Inflammatory macrophage (primary cell): Measurements from ENCODE around the gene CCN5.
A peak's percentile ranks its signal among the peaks of the same experiment; 100 is the strongest.

ENCODE experiments used
- DNase-seq, 2 donors: peaks; one replicate each; pipeline ENCODE4 v3.0.0-alpha.2; 2020 to 2022

The CCN5 gene

DNA sequence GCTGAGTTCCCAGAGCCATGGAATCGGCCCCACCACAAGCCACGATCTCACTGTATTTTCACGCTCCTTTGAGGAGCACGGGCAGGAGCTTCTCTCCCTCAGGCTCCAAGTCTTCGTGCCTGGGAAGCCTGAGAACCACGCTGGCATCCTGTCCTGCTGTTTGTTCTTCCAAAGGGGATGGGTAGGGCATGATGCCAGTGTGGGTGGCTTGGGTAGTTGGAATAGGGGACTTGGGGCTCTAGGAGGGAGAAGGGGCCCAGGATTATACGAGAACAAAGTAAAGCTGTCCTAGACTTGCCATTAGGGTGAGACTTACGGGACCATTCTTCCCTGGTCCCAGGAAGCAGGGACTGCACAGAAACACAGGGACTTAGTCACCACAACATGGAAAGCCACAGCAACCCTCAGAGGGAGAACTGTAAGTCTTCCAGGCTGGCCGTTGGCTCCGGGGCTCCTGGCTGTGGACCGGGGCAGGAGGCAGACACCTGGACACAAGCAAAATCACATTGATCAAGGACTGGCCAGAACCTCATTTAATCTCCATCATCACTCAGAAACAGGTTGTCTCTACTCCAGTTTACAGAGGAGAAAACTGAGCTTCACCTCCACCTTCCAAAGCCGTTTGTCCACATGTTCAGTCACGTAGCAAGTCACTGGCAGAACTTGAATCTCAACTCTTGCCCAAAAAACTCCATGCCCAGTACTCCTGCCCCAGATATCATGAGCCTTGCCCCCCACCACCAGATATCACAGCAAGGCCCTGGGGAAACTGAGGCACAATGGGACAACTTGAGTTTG, 1.3 kb downstream of the CCN5 start:
- no peak for DNase-seq

DNA sequence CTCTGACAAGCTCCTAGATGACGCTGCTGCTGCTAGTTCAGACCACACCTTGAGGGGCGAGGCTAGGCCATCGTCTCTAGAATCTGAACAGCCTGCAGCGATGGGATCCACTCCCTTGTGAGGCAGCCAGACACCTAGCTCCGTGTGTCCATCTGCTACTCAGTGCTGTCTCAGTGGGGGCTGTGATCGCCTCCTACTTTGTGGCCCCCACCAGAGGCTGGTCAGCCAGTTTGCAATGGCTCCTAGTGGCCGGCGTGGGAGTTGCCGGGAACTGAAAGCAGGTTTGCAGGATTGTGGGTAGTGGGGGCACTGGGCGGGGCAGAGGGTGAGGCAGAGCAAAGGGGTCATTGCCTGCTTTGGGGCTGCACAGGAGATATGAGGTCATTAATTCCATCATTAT, 2.8 kb downstream of the CCN5 start:
- no peak for DNase-seq

DNA sequence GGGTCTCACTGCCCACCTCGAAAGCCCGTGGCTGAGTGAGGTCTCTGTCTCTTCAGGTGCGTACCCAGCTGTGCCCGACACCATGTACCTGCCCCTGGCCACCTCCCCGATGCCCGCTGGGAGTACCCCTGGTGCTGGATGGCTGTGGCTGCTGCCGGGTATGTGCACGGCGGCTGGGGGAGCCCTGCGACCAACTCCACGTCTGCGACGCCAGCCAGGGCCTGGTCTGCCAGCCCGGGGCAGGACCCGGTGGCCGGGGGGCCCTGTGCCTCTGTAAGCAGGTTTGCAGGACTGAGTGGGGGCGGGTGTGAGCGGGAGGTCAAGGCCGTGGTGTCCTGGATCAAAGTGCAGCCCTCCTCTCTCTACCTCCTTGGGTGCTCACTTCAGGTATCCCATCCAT, 4.7 kb downstream of the CCN5 start:
- no peak for DNase-seq

DNA sequence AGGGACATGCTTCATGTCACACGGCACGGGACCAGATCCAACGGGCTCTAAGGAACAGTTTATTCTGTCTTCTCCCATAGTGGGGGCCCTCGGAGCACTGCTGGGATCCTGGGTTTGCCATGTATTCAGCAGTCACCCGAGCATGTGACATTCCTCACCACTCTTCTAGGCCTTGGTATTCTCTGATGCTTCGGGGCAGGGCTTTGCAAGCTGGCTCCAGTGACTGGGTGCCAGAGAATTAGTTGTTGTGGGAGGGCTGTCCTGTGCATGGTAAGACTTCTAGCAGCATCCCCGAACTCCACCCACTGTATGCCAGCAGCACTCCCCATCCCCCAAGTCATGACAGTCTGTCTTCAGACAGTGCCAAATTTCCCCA, 5.4 kb downstream of the CCN5 start:
- no peak for DNase-seq

DNA sequence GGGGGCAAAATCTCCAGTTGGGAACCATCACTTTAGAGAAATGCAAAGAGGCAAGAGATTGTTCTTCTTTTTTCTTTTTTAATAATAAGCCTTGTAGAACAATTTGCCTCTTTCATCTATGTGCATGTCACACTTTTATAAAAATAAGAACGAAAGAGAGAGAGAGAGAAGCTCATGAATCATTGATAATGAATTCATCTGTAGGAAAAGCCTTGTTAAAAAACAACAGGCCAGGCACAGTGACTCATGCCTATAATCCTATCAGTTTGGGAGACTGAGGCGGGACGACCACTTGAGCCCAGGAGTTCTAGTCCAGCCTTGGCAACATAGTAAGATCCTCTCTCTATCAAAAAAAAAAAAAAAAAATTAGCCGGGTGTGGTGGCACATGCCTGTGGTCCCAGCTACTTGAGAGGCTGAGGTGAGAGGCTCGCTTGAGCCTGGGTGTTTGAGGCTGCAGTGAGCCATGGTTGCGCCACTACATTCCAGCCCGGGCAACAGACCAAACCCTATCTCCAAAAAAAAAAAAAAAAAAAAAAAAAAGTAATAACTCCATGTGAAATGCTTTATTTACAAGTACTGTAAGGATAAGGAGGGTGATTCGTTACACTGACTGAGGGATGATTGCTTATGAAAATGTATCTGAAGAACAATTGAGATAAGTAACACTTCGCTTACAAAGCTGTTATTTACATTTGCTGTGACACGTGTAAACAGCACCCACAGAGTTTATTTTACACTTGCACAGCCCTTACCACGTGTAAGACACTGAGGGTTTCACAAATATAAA, 6.0 kb downstream of the CCN5 start:
- no peak for DNase-seq

DNA sequence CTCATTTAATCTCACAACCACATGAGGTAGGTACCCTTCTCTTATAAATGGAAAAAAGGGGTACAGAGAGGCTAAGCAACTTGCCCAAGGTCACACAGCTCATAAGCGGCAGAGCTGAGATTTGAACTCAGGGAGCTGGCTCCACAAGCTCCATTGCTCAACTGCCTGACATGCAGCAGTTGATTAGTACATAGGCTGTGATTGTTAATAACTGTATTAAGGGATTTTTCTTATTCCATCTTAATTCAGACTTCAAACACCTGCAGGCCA, 6.6 kb downstream of the CCN5 start:
- DNase-seq: no peak

DNA sequence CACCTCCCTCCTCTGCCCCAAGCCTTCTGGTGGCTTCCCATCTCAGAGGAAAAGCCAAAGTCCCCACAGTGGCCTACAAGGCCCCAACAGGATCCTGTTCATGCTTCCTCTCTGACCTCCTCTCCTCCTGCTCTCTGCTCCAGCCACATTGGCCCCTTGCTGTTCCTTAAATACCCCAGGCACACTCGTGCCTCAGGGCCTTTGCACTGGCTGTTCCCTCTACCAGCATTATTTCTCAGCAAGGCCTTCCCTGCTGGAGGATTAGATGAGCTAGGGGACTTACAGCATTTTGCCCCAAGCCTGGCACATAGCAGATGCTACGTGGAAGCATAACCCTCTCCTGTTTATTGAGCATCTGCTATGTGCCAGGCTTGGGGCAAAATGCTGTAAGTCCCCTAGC, 7.8 kb downstream of the CCN5 start:
- DNase-seq: no peak

DNA sequence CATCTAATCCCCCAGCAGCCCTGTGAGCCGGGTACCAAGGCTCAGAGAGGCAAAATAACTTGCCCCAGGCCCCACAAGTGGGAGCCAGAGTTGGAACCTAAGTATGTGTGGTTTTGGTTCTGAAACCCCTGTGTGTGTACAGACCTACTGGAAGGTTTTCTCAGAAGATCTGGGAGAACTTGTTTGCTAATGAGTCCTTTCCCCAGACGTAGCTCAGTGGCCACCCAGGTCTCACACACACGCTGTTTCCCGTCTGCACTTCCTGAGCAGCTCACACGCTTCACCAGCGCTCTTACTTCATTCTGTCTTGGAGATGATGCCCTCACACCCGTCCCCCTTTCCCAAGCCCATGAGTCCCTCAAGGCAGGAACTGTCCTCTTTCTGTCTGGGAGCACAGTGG, 8.2 kb downstream of the CCN5 start:
- DNase-seq: no peak

DNA sequence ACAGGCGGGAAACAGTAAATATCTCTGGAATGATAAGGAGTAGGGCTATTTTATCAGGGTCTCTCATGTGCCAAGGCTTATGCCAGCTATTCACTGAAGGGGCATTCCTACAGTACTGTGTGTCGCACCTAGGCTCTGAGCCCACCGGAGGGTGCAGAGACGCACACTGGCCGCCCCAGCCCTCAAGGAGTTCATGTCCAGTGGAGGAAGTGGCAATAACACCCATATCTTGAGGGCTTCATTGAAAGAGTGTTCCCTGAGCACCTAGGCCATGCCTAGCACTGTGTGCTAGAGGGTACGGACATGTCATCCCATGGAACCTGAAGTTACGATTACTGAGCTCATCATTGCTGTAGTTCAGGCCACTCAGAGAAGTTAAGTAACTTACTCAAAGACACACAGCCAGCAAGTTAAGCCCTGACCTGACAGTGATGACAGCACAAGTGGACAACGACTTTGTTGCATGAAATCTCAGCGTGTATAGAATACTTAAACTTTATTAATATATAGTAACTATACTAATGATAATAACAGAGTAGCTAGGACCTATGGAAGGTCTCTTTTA, 8.7 kb downstream of the CCN5 start:
- DNase-seq: no peak

DNA sequence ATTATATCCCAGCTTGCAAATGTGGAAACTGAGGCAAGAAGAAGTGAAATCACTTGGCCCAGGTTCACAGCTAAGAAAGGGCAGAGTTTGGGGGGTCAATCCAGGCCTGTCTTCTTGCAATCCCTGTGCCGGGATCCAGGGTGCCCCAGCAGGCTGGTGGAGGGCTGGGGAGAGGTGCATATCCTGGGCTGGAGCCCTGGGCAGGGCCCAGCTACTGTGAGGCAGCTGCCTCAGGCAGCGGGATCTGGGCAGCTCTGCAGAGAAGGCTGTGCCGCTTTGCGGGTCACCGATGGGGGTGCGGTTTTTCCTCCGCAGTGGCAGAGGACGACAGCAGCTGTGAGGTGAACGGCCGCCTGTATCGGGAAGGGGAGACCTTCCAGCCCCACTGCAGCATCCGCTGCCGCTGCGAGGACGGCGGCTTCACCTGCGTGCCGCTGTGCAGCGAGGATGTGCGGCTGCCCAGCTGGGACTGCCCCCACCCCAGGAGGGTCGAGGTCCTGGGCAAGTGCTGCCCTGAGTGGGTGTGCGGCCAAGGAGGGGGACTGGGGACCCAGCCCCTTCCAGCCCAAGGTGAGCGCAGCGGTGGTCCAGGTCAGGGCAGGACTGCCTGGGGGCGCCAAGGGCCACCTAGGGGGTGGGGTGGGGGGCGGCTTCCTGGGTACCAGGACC, 9.4 kb downstream of the CCN5 start:
- DNase-seq: no peak

DNA sequence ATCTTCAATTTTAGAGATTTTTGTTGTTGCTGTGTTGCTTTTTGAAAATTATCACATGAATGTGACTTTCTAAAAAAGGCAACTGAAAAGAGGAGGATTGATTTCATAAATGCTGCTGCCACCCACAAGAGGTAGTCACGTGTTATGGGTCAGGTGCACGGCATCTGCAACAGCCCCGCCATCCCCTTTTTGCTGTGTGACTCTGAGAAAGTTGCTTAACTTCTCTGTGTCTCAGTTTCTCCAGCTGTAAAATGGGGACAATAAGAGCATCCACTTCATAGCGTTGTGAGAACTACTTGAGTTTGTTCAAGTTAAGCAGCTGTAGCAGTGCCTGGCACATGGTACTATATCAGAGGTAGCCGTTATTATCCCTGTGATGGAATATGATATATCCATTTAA, 10.7 kb downstream of the CCN5 start:
- DNase-seq: peak in 1 of 2 donors; percentile 52

DNA sequence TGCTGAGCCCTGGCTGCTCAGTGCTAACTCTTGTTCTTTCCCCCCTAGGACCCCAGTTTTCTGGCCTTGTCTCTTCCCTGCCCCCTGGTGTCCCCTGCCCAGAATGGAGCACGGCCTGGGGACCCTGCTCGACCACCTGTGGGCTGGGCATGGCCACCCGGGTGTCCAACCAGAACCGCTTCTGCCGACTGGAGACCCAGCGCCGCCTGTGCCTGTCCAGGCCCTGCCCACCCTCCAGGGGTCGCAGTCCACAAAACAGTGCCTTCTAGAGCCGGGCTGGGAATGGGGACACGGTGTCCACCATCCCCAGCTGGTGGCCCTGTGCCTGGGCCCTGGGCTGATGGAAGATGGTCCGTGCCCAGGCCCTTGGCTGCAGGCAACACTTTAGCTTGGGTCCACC, 11.9 kb downstream of the CCN5 start:
- DNase-seq: no peak

DNA sequence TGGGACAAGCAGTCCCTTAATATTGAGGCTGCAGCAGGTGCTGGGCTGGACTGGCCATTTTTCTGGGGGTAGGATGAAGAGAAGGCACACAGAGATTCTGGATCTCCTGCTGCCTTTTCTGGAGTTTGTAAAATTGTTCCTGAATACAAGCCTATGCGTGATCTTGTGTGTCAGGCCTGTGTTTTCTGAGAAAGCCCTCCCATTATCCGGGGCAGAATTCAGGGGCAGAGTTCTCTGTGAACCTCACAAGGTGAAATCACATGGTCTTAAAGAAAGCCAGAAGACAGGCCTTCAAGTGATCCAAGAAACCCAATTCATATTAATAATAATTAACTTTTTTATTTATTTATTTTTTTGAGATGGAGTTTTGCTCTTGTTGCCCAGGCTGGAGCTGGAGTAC, 12.5 kb downstream of the CCN5 start:
- DNase-seq: no peak

DNA sequence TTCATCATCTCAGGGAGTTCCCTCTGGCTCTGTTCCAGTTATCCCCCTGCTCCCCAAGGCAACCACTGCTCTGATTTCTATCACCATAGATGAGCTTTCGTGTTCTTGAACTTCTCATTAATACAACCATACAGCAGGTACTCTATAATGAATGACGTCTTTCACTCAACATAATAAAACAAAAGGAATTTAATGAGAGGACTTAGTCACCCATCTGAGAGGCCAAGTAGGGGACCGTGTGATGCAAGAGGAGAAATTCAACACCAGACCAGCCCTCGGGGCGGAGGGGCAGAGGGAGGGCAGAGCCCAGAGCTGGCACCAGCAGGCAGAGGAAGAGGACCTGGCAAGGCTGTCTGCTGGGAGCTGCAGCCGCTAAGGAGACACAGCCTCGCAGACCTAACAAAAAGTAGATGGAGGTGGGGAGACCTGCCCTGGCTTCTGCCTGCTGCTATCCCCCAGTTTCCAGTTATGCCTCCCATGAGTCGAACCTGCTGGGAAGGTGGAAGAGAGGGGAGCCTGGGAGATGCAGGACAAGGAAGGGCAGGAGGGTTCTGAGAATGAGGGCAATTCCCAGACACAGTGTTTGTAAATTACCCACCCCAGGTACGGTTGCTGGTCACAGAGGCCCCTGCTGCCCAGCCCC, 13.8 kb downstream of the CCN5 start:
- DNase-seq: no peak

DNA sequence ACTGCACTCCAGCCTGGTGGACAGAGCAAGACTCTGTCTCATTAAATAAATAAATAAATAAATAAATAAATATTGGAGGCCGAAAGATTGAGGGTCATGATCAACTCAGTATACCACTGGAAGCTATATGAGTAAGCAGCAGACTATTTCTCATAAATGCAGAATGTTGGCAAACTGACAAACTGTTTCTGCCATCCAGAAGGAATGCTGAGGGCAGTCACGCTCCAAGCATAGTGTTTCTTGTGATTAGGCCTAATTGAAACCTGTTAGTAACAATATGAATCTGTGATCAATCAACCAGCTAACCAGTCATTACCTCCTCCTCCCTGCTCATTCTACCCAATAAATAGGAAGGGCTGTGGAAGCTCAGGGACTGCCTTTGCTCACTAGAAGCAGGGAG, 15.3 kb downstream of the CCN5 start:
- DNase-seq: no peak

DNA sequence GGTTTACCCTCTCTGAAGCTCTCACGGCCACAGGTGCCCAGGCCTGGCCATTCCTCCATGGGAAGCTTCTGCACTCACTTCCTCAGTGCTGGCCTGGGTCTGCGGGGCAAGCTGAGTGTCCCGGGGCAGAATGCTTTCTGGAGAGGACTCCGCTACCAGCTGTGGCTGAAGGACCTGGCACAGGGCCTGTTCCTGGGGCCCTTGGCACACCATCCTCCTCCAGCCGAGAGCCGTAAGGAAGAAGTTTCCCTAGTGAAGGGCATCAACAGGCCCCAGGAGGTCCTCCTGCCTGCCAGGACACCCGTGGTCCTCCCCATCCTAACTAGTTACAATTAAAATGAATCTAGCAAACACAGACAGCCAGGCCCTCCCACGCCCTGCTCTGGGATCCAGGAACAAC, 16.5 kb downstream of the CCN5 start:
- no peak for DNase-seq

DNA sequence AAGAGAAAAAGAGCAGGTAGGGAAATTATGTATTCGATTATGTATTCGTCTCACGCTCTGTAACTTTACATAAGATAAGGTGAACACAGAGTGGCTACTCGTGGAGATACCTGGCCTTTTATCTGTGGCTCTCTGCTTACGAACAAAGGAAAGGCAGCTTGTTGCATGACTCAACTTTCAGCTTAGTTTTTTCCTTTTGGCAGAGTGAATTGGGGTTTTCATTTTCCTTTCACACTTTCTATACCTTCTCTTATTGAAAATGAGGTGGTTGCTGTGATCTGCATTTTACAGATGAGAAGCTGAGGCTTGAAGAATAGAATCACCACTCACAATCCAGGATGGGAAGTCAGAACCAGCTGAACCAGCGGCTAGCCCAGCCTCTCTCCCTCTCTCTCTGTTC, 17.2 kb downstream of the CCN5 start:
- no peak for DNase-seq

DNA sequence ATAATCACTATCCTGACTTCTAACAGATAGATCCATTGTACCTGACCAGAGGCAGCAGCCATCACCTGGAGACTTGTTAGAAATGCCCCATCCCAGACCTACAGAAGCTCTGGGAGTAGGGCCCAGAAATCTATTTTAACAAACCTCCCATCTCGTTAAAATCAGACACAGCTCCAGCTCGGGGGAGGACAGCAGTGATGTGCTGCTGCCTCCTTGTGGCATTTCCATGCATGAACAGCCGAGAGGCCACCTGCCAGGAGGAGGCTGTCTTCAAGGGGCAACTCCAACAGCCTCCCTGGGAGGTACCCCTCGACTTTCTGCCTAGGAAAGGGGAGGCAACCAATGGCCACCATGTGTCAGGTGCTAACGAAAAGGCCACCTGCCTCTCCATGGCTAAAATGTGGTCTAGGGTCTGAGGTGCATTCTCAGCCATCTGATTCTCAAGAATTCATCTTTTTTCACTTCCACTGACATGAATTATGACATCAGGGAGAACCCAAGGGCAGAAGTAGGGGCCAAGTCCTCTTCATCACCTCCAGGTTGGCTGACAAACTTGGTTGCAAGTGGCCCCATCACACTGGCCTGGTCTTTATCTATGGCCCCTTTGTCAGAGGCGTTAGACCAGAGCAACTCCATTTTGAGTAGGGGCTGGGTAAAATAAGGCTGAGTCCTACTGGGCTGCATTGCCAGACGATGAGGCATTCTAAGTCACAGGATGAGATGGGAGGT, 18.3 kb downstream of the CCN5 start:
- DNase-seq: peak; percentile 46 to 68

DNA sequence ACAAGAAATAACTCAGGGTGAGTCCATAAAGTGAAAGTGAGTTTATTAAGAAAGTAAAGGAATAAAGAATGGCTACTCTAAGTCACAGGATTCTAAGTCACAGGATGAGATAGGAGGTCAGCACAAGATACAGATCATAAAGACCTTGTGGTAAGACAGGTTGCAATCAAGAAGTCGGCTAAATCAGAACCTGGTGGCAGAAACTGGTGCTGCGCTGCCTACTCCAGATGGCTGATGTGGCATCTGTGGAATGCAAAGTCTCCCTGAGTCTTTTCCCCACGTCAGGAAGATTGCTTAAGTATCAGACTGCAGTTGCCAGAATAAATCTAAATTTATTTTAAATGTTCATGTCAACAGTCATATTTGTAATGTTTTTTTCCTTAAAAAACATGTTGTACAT, 19.8 kb downstream of the CCN5 start:
- no peak for DNase-seq

DNA sequence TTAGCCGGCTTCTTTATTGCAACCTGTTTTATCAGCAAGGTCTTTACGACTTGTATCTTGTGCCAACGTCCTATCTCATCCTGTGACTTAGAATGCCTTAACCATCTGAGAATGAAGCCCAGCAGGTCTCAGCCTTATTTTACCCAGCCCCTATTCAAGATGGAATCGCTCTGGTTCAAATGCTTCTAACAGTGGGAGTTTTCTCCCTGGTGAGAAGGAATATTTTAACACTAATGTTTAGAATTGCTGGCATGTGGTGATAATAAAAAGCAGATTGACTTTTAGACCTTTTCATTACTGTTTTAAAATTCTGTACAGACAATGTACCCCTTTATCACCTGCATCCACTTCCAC, 20.6 kb downstream of the CCN5 start:
- DNase-seq: no peak

DNA sequence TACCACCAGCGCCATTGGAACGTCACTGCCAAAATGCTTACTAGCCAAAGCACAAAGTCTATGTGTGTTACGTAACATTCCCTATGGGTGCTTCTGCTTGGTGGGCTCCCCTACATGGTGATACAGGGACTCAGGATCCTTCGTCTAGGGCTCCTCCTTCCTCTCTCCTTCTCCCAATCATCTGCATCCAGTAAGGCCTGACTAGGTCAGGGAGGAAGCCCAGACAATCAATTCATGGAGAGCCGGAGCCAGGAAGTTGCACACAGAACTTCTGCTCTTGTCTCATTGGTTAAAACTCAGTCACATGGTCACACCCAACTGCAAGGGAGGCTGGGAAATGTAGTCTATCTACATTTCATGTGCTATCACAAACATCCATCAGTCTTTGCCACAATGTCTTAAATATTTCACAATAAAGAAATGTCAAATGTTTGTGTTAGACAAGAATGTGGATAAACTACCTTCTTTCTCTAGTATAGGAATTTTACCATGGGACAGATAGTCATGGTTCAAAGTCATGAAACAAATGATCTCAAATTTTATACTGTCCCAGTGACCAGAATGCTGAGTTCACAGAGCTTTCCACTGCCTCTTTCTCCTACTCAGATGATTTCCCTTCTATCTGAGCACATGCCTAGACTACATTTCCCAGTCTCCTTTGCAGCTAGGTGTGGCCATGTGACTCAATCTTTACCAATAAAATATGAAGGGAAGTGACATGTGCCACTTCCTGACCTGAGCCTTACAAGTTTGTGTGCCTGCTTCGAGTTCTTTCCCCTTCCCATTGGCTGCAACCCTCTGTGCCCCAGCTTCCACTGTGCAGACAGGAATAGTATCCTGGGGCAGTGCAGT, 21.2 kb downstream of the CCN5 start:
- peak; percentile 85 to 90 for DNase-seq

DNA sequence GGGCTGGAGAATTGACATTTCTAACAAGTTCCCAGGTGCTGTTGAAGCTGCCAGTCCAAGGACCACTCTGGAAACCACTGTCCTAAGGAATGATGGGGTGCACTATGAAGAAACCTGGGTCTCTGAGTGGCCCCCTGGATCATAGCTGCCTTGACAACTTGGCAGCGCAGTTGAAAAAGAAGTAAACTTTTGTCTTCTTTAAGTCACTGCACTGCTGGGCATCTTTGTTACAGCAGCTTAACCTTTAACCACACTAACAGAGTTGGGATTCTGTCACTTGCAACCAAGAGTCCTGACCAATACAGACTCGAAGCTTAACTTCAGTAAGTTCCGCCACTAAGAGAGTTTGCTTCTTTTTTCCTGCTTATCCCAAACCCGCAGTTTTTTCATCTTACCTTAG, 21.9 kb downstream of the CCN5 start:
- DNase-seq: no peak
